Posterior vena cava (tissue), 2 donors: ENCODE data around the gene FRK. TPM values are rescaled to one million over a fixed set of nuclear protein-coding genes. Genes with fewer than 3 reads are reported as not detected.
"Not testable (repeated sequence)": the region's sequence is repeated elsewhere in the genome, so short reads cannot be mapped to it uniquely, and the experiment has no call there.

Source experiments
- DNase-seq: peaks from one replicate; pipeline ENCODE4 v3.0.0-alpha.2; 2020; ENCODE audit warnings: low spot score
- intact Hi-C, 2 donors: fragments of 100-400 bp; cut with DNase I; formaldehyde crosslinking; loops; one replicate each; pipeline versions ENCODE4 v1.14.1 to v1.14.2; 2022 to 2023
- total RNA-seq, 2 donors: library from RNA; stranded (reverse); fragmentation: NEBNext Ultra II Directional; extraction: Animal tissue kit (Norgen Biotek cat#: 25700); gene quantifications; one replicate each; pipeline ENCODE4 v1.2.1, GENCODE V29; 2021
- donor health status: DM: yes; HTN: yes; CAD: no.
- donor health status: DM: yes; HTN: yes; CAD: no.

The FRK gene
- total RNA-seq, 2 donors from 2014 or later, result 5.1 to 8.3 TPM

DNA sequence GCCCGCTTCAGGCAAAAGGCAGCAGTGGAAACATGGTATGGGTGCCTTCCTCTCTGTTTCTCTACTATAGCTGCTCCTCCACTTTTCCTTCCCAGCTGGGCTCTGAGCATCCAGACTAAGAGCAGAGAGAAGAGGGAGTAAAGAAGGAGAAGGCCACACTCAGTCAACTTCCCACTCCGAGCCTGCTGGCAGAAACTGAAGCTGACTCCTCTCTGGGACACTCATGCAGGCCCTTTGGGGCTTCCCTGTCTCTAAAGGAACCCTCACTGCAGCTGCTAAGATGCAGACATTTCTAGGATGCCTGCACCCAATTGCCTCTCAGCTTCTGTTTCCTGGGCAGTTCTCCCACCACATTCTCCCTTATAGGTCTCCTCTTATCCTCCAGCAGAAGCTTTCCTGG is 88.9 kb downstream of the FRK start:
- DNase-seq, result no peak

GRCh38 chr6:115969930-115970273 is 90.8 kb downstream of the FRK start:
- intact Hi-C loops, result no loop called here
- DNase-seq, result no peak

More for the DNA sequence above, 88.9 kb downstream of the FRK start:
- intact Hi-C loops, result no loop called here

- DNase-seq, result no peak
- intact Hi-C loops, result no loop called here
These were observed 91.3 kb downstream of the FRK start for GRCh38 chr6:115969207-115969929.

GRCh38 chr6:115960286-115960685 is 100.4 kb downstream of the FRK start:
- DNase-seq, intact Hi-C loops: not testable (repeated sequence)

GRCh38 chr6:115958958-115959357 is 101.7 kb downstream of the FRK start:
- intact Hi-C loops, result no loop called here
- DNase-seq, result no peak

DNA sequence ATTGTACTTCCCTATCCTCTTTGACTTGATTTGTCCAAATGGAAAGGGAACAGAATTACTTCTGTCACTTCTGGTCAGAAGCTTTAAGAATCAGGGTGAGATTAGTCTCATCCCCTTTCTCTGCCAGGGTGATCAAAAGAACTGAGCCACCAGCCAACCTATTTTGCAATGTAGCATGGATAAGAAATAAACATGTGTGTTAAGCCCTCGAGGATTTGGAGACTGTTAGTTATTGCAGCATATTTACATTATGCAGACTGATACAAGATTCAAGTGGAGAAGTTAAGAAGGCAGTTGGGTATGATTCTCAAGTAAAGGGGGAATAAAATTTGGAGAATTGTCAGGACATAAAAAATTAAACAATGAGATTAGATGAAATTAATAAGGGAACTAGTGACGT is 106.0 kb downstream of the FRK start:
- intact Hi-C loops, result no loop called here
- DNase-seq, result no peak

DNA sequence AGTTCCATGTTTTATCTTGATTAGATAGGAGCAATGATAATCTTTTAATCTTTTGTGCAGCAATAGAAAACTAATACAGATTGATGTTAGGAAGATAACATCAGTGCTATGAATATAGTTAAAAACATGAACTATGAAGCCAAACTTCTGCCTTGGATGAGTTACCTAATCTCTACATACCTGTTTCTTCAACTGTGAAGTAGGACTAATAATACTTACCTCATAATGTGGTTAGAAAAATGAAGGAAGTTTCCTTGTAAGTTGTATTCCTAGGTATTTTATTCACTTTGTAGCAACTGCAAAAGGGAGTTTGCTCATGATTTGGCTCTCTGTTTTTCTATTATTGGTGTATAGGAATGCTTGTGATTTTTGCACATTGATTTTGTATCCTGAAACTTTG is 111.9 kb downstream of the FRK start:
- no peak for DNase-seq
- intact Hi-C loops, result no loop called here

DNA sequence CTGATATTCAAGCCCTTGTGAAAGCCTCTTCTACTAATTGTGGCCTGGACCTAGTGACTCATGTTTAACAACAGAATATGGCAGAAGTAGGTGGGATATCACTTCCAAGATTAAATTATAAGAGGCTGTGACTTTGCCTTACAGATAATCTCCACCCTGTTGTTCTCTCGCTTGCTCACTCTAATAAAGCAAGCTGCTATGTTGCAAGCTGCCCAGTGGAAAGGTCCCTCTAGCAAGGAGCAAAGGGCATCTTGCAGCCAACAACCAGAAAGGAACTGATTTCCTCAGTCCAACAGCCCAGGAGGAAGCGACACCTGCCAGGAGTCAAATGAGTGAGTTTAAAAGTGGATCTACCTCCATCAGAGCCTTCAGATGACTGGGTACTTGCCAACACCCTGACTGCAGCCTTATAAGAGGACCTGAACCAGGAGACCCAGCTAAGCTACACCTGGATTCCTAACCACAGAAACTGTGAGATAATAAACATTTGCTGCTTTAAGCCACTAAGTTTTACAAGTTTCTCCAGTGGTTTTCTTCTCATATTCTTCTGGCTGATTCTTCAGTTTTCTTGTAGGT is 112.6 kb downstream of the FRK start:
- intact Hi-C loops, result no loop called here

DNA sequence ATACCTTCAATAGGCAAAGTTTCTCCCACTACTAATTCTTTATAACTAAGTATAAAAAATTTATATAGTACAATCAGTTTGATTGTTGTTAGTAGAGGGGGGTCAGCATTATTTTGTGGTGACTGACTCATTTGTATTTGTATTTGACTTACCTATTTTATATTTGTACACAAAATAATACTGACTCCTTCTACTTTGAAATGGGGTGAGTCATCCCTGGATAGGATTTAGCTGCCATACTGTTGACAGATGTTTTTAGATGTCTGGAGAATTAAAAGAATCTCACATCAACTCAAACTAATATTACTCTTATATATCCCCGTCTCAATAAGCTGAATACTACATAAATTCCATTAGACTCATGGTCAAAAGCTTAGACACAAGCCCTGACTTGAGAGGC is 114.9 kb downstream of the FRK start:
- intact Hi-C loops, result no loop called here
- no peak for DNase-seq

More for the DNA sequence above, 112.6 kb downstream of the FRK start:
- no peak for DNase-seq

DNA sequence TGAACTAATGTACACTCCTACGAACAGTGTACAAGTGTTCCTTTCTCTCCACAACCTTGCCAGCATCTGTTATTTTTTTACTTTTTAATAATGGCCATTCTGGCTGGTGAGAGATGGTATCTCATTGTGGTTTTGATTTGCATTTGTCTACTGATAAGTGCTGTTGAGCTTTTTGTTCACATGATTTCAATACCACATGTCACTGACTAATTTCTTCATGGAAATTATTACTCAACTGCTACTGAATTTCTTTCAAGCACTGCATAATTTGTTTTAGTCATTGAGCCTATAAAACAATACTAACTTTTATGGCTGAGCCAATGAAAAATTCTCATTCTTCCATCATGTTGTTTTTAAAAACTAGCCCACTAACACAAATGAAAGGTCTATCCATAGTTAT is 115.4 kb downstream of the FRK start:
- intact Hi-C loops, result no loop called here
- no peak for DNase-seq

GRCh38 chr6:115944829-115945228 is 115.9 kb downstream of the FRK start:
- intact Hi-C loops, DNase-seq: not testable (repeated sequence)

- intact Hi-C loops, result not testable (repeated sequence)
These were observed 123.2 kb downstream of the FRK start for GRCh38 chr6:115937502-115937901.

GRCh38 chr6:115935361-115935760 is 125.3 kb downstream of the FRK start:
- DNase-seq, result no peak
- intact Hi-C loops, result no loop called here

More at GRCh38 chr6:115937502-115937901, 123.2 kb downstream of the FRK start:
- DNase-seq, result not testable (repeated sequence)

DNA sequence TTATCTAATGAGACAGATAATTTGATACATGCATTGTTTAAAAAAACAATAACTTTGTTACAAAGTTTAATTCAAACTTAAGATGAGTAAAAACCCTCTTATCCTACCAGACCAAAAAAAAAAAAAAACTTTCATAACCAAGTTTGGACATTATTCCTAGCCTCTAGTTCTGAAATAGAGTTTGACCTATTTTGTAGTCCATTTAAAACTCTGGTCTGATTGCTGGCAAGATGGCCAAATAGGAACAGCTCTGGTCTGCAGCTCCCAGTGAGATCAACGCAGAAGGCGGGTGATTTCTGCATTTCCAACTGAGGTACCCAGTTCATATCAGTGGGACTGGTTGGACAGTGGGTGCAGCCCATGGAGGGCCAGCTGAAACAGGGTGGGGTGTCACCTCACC is 125.9 kb downstream of the FRK start:
- intact Hi-C loops, result no loop called here

GRCh38 chr6:115934145-115934544 is 126.5 kb downstream of the FRK start:
- no peak for DNase-seq
- intact Hi-C loops, result no loop called here

More for the DNA sequence above, 125.9 kb downstream of the FRK start:
- no peak for DNase-seq

DNA sequence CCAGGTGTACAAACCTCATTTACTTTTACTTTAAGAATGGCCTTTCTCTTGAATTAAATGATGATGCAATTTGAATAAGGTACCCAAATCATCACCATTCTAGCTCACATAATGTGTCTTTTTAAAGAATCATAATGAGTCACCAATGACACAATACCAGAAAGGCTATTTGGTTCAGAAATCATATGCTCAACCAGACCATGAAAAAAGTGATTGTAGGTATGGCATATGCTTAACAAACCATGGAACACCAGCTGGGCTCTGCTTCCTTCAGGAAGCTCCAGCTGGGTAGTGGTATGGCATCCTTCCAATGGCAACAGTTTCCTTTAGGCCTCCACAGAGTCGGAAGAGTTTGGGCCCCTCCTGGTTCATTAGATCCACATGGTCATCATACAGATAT is 128.2 kb downstream of the FRK start:
- intact Hi-C loops, result no loop called here
- DNase-seq, result no peak

DNA sequence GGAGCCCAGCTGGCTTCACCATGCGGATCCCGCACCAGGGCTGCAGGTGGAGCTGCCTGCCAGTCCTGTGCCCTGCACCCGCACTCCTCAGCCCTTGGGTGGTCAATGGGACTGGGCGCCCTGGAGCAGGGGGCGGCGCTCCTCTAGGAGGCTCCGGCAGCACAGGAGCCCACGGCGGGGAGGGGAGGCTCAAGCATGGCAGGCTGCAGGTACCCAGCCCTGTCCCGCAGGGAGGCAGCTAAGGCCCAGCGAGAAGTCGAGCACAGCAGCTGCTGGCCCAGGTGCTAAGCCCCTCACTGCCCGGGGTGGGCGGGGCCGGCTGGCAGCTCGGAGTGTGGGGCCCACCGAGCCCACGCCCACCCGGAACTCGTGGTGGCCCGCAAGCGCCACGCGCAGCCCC is 132.7 kb downstream of the FRK start:
- intact Hi-C loops, result not testable (repeated sequence)
- DNase-seq, result peak; percentile 71

DNA sequence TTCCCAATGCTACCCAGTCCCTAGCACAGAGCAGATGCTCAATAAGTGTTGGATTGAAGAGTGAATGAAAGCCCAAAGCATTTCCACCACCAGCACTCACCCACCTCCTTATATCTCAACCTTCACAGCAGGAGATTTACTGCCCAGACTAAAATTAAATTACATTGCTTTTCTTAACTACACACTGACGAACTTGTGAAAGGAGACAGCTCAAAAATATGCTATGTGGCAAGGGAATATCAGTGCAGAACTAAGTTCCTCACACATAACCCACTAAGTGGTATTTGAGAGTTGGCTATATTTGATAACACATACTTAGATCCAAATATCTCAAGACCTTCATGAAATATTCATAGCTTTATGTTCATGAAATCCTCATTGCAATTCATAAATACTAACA is 137.7 kb downstream of the FRK start:
- DNase-seq, result no peak
- intact Hi-C loops, result no loop called here

DNA sequence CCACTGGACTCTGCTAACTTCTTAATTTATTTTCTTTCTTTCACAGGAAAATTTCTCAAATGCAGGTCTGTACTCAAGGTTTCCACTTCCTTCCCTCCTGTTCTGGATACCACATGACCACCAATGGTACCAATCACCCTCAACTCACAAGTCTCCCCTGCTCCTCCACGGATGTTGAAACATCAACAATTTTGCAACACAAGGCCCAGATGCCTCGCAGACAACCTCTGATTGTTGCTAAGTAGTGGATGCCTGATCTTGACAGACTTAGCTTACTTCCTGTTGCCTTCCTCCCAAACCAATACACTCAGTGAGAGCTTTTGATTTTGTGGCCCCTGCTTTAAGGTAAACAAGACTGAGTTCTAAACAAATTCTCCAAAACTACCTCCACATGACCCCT is 146.6 kb downstream of the FRK start:
- intact Hi-C loops, result no loop called here
- no peak for DNase-seq

DNA sequence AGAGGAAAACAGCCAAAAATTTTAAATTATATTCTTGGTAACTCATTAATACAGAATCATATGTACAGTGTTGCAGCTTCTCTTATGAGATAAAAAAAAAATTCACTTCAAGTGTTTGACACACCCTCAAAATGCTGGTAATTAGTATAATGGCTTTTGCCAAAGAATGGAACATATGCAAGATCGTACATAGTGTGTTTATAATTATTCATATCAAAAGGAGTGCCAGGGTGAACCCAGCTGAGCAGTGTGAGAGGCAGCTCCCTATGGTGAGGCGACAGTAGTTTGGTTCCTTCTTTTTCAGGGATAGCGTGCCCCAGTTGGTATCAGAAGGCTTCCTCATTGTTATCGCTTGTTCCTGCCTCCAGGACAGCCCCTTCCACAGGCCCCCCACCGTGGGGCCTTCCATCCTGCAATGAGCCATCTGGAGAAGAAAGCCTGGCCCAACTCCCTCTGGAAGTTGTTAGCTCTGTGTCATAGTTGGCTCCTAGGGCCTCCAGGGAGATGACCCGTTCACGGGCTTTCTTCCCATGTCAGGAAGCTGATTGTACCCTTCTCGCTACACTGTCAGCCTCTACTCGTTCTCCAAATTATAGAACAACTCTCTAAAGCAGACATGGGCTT is 150.7 kb downstream of the FRK start:
- intact Hi-C loops, result no loop called here
- DNase-seq, result no peak
